IMR-90 (cell line): ENCODE measurements around the gene TREM2. TPM values are rescaled to one million over a fixed set of nuclear protein-coding genes. Genes with fewer than 3 reads are reported as not detected.

Experiments used
- ATAC-seq: fragments of 200-7000 bp; cut with Tn5 transposase; 2 replicates; pipeline ENCODE4 v1.9.1; 2020; ENCODE audit warnings: low read depth, mild to moderate bottlenecking, moderate library complexity
- BruUV-seq: library from RNA; stranded (reverse); fragments of 400-500 nt; replicated peaks from 2 replicates; lab custom pipeline; 2021; lab: Mats Ljungman, UMichigan
- CTCF ChIA-PET: fragments of 300-600 bp; formaldehyde crosslinking; extraction: SDS; loops from one replicate; lab custom pipeline; 2021; ENCODE audit warnings: antibody characterized with exemption; lab: Yijun Ruan, JAX
- POLR2A ChIA-PET: fragments of 300-600 bp; sonication (Branson Sonifier 250); formaldehyde crosslinking; loops from one replicate; lab custom pipeline; 2022; ENCODE audit warnings: antibody characterized with exemption; ENCODE audit not compliant: unreplicated experiment; lab: Charles Lee
- DNase-seq: peaks from one replicate; pipeline ENCODE4 v3.0.0; 2013
- H2AFZ ChIP-seq: replicated peaks from 2 replicates; pipeline ENCODE3; 2013; ENCODE audit warnings: low read length, mild to moderate bottlenecking; ENCODE audit not compliant: poor library complexity
- H2AK5ac ChIP-seq: 2 replicates; pipeline ENCODE4 v1.6.1; 2013; ENCODE audit warnings: low read depth, low read length, inconsistent platforms
- H2AK9ac ChIP-seq: replicated peaks from 2 replicates; pipeline ENCODE3; 2013; ENCODE audit warnings: mild to moderate bottlenecking, low read depth, low read length, moderate library complexity; ENCODE audit not compliant: poor library complexity
- H2BK120ac ChIP-seq: 2 replicates; pipeline ENCODE4 v1.6.1; 2013; ENCODE audit warnings: low read depth, low read length, inconsistent platforms
- H2BK15ac ChIP-seq: 3 replicates; pipeline ENCODE4 v1.6.1; 2013; ENCODE audit warnings: low read depth, low read length, inconsistent platforms
- H2BK20ac ChIP-seq: 2 replicates; pipeline ENCODE4 v1.6.1; 2013; ENCODE audit warnings: low read depth, mild to moderate bottlenecking, inconsistent platforms, low read length, moderate library complexity
- H2BK5ac ChIP-seq: 2 replicates; pipeline ENCODE4 v1.6.1; 2013; ENCODE audit warnings: mild to moderate bottlenecking, low read depth, low read length, inconsistent platforms; ENCODE audit not compliant: poor library complexity, severe bottlenecking
- H3K14ac ChIP-seq: replicated peaks from 2 replicates; pipeline ENCODE4 v1.6.1; 2013; ENCODE audit warnings: low read depth, low read length, inconsistent platforms
- H3K18ac ChIP-seq: 2 replicates; pipeline ENCODE4 v1.6.1; 2013; ENCODE audit warnings: low read depth, low read length, control low read depth
- H3K23ac ChIP-seq: 2 replicates; pipeline ENCODE4 v1.6.1; 2013; ENCODE audit warnings: low read depth, low read length, inconsistent platforms
- H3K27ac ChIP-seq: 2 replicates; pipeline ENCODE4 v1.5.1; 2013; ENCODE audit warnings: mild to moderate bottlenecking, control low read depth, low read length; ENCODE audit not compliant: insufficient read depth
- H3K27me3 ChIP-seq: 2 replicates; pipeline ENCODE4 v1.6.1; 2013; ENCODE audit warnings: low read length; ENCODE audit not compliant: control insufficient read depth, insufficient read depth
- H3K36me3 ChIP-seq: 2 replicates; pipeline ENCODE4 v1.6.1; 2013; ENCODE audit warnings: low read length, mixed read lengths; ENCODE audit not compliant: control insufficient read depth, insufficient read depth
- H3K4ac ChIP-seq: 2 replicates; pipeline ENCODE4 v1.6.1; 2013; ENCODE audit warnings: low read depth, low read length, inconsistent platforms
- H3K4me1 ChIP-seq: 2 replicates; pipeline ENCODE4 v1.6.1; 2013; ENCODE audit warnings: low read length, mixed read lengths; ENCODE audit not compliant: control insufficient read depth, insufficient read depth
- H3K4me2 ChIP-seq: 2 replicates; pipeline ENCODE4 v1.6.1; 2013; ENCODE audit warnings: low read depth, mild to moderate bottlenecking, control low read depth, low read length, moderate library complexity
- H3K4me3 ChIP-seq: 2 replicates; pipeline ENCODE4 v1.5.1; 2013; ENCODE audit warnings: low read depth, mild to moderate bottlenecking, control low read depth, low read length, moderate library complexity; ENCODE audit not compliant: insufficient read depth
- H3K56ac ChIP-seq: 2 replicates; pipeline ENCODE4 v1.6.1; 2013; ENCODE audit warnings: low read length, inconsistent platforms; ENCODE audit not compliant: insufficient read depth; ENCODE audit errors: extremely low read depth
- H3K79me1 ChIP-seq, 2 experiments: 2 replicates each; pipeline ENCODE4 v1.6.1; 2013; ENCODE audit warnings: low read length in 2 of 2, inconsistent platforms in 1 of 2, low read depth in 1 of 2
- H3K9ac ChIP-seq: 2 replicates; pipeline ENCODE4 v1.6.1; 2013; ENCODE audit warnings: low read depth, low read length, control low read depth
- H3K9me1 ChIP-seq: 2 replicates; pipeline ENCODE4 v1.6.1; 2013; ENCODE audit warnings: low read length, inconsistent platforms; ENCODE audit not compliant: insufficient read depth
- H3K9me3 ChIP-seq: 2 replicates; pipeline ENCODE4 v1.6.1; 2013; ENCODE audit warnings: low read length; ENCODE audit not compliant: control insufficient read depth, insufficient read depth
- H4K20me1 ChIP-seq: 2 replicates; pipeline ENCODE4 v1.6.1; 2013; ENCODE audit warnings: low read length, inconsistent platforms; ENCODE audit not compliant: insufficient read depth
- H4K5ac ChIP-seq: 2 replicates; pipeline ENCODE4 v1.6.1; 2013; ENCODE audit warnings: mild to moderate bottlenecking, low read depth, low read length, control low read depth
- H4K8ac ChIP-seq, 2 experiments: 2 replicates each; pipeline ENCODE4 v1.6.1; 2013; ENCODE audit warnings: low read depth in 2 of 2, low read length in 2 of 2, control low read depth in 1 of 2, inconsistent platforms in 1 of 2
- H4K91ac ChIP-seq: 2 replicates; pipeline ENCODE4 v1.6.1; 2013; ENCODE audit warnings: low read depth, low read length, inconsistent platforms; ENCODE audit not compliant: insufficient read depth
- BHLHE40 ChIP-seq: fragments of 150-350 bp; IDR thresholded peaks from 2 replicates; pipeline ENCODE4 v1.6.1; 2016; ENCODE audit warnings: mild to moderate bottlenecking, low read depth, low read length
- CEBPB ChIP-seq: IDR thresholded peaks from 2 replicates; pipeline ENCODE4 v1.6.1; 2012; ENCODE audit warnings: low read depth, low read length, improper control_type of control experiment
- ELK1 ChIP-seq: fragments of 150-350 bp; IDR thresholded peaks from 2 replicates; pipeline ENCODE4 v1.6.1; 2016; ENCODE audit warnings: low read depth, mild to moderate bottlenecking, low read length, moderate library complexity, borderline replicate concordance
- FOS ChIP-seq: fragments of 150-350 bp; IDR thresholded peaks from 2 replicates; pipeline ENCODE4 v1.6.1; 2016; ENCODE audit warnings: low read depth, low read length
- MAZ ChIP-seq: IDR thresholded peaks from 2 replicates; pipeline ENCODE4 v1.6.1; 2012; ENCODE audit warnings: low read depth, mild to moderate bottlenecking, low read length, improper control_type of control experiment, moderate library complexity, borderline replicate concordance
- NFE2L2 ChIP-seq: fragments of 150-350 bp; IDR thresholded peaks from 2 replicates; pipeline ENCODE4 v1.6.1; 2016; ENCODE audit warnings: low read depth, mild to moderate bottlenecking, low read length
- RAD21 ChIP-seq: IDR thresholded peaks from 2 replicates; pipeline ENCODE4 v1.6.1; 2012; ENCODE audit warnings: low read length, improper control_type of control experiment
- RCOR1 ChIP-seq: IDR thresholded peaks from 2 replicates; pipeline ENCODE4 v1.6.1; 2012; ENCODE audit warnings: mild to moderate bottlenecking, low read length, improper control_type of control experiment; ENCODE audit not compliant: insufficient replicate concordance
- RFX5 ChIP-seq: IDR thresholded peaks from 2 replicates; pipeline ENCODE4 v1.8.0; 2012; ENCODE audit warnings: low read depth, mild to moderate bottlenecking, low read length, moderate library complexity
- USF2 ChIP-seq: fragments of 150-350 bp; IDR thresholded peaks from 2 replicates; pipeline ENCODE4 v1.6.1; 2017; ENCODE audit warnings: mild to moderate bottlenecking, antibody characterized with exemption, low read length, low read depth
- WGBS, 2 experiments: methylation state at CpG; one replicate each; pipeline versions ENCODE4 v1.1.5 to v1.1.7; 2013; ENCODE audit warnings: missing lambda C conversion rate in 2 of 2; ENCODE audit not compliant: insufficient read length in 1 of 2; ENCODE audit errors: extremely low coverage in 2 of 2; 5-methylcytosine and 5-hydroxymethylcytosine counted together
- dilution Hi-C: fragments of 300-500 bp; cut with HindIII; formaldehyde crosslinking; loops from one replicate; pipeline ENCODE4 v1.14.3; 2018; ENCODE audit warnings: low sequenced_read_pairs; ENCODE audit not compliant: unreplicated experiment
- in situ Hi-C: fragments of 300-500 bp; cut with MboI; formaldehyde crosslinking; loops from 3 replicates; pipeline ENCODE4 v1.14.3; 2019; ENCODE audit warnings: low sequenced_read_pairs, inconsistent platforms, mixed read lengths
- intact Hi-C: fragments of 100-400 bp; cut with micrococcal nuclease; formaldehyde crosslinking; loops from 2 replicates; pipeline ENCODE4 v1.10.0; 2022
- polyA plus RNA-seq, 3 experiments: library from polyadenylated mRNA; depleted of rRNA; stranded (reverse); fragments of >200 nt; gene quantifications; 2 replicates each; pipeline ENCODE4 v1.2.3, GENCODE V29; 2012; ENCODE audit warnings: low replicate concordance in 1 of 3
- total RNA-seq: library from RNA; depleted of rRNA; stranded (reverse); fragments of >200 nt; gene quantifications from 2 replicates; pipeline ENCODE4 v1.2.3, GENCODE V29; 2012

Gene TREM2
- total and polyA plus RNA-seq, 2 of the 4 experiments (the other 2 are of a cell fraction): not detected

GRCh38 chr6:41170547-41171160 lies 7.7 kb upstream of the TREM2 start:
- Histone ChIP-seq H2BK5ac (no peak overlapping the region), H3K79me1 (no peaks in the 10 kb centered on the region), H3K4me1 (no peaks in the 10 kb centered on the region), H3K4me3 (no peak overlapping the region), H2BK20ac (no peak overlapping the region), H4K8ac (no peak overlapping the region), H3K14ac (no peak overlapping the region), H2AK9ac (no peak overlapping the region), H3K9me3 (no peaks in the 10 kb centered on the region), H4K5ac (no peak overlapping the region), H3K9me1 (no peaks in the 10 kb centered on the region; the same call in 1 of the 2 replicates), H4K91ac (no peak overlapping the region), H3K56ac (no peak overlapping the region), H2BK15ac (no peak overlapping the region), H3K27ac (no peak overlapping the region), H3K27me3 (no peaks in the 10 kb centered on the region), H3K9ac (no peak overlapping the region), H2AFZ (no peak overlapping the region), H2BK120ac (no peak overlapping the region), H3K23ac (no peak overlapping the region), H3K4me2 (no peak overlapping the region), H2AK5ac (no peak overlapping the region), H3K4ac (no peak overlapping the region), H3K18ac (no peak overlapping the region), H3K36me3 (no peaks in the 10 kb centered on the region), H4K20me1 (no peaks in the 10 kb centered on the region)
- TF ChIP-seq USF2 (no peak), FOS (no peak), CEBPB (no peak), RFX5 (no peak), NFE2L2 (no peak), RCOR1 (no peak), BHLHE40 (no peak), RAD21 (no peak), MAZ (no peak), ELK1 (no peak)
- ChIA-PET CTCF (interaction anchor here (1.2 kb wide), 1 partner anchor 20 kb away, joined by 3 read pairs; no protein-coding TSS in a partner anchor), POLR2A (no interaction called here)
- intact Hi-C loops: no loop called here
- in situ Hi-C loops: no loop called here
- 0% methylated on average over 1 of the region's 4 CpGs; no CpG with 5 or more reads in 1 of the 2 experiments for WGBS, 2 experiments
- ATAC-seq (no peak), DNase-seq (no peak)
- dilution Hi-C loops: no loop called here
- BruUV-seq: no TSS peak
